NCI-H1092 (cell line): ENCODE measurements around the gene CDHR1.
"Not testable (repeated sequence)": the region's sequence is repeated elsewhere in the genome, so short reads cannot be mapped to it uniquely, and the experiment has no call there.

Experiments
- DNase-seq: peaks from one replicate; lab custom pipeline; 2025; lab: John Stamatoyannopoulos, UW

The CDHR1 gene

GRCh38 chr10:84194424-84195043 is at the start of gene CDHR1:
CDHR1 (plus strand) TSS chr10:84194537; CDS start chr10:84194761, 224 bp downstream.
- peak; percentile 23 for DNase-seq

GRCh38 chr10:84147347-84147746 is 47.0 kb upstream of the CDHR1 start:
- DNase-seq: no peak

DNA sequence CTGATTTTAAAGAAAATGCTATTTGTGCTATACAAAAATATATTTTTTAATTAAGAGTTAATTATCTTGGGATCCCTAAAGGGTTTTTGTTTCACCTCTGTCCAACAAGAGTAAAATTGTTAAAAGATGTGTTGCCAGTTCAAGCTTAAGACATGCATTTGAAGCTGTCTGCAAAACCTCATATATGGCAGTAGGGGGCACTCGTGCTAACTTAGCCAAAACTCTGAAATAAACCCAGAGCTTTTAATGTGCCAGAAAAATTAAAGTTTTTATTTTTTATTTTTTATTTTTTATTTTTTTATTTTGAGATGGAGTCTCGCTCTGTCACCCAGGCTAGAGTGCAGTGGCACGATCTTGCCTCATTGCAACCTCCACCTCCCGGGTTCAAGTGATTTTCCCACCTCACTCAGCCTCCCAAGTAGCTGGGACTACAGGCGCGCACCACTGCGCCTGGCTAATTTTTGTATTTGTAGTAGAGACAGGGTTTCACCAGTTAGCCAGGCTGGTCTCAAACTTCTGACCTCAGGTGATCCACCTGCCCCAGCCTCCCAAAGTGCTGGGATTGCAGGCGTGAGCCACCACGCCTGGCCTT is 46.2 kb upstream of the CDHR1 start:
- DNase-seq: not testable (repeated sequence)

DNA sequence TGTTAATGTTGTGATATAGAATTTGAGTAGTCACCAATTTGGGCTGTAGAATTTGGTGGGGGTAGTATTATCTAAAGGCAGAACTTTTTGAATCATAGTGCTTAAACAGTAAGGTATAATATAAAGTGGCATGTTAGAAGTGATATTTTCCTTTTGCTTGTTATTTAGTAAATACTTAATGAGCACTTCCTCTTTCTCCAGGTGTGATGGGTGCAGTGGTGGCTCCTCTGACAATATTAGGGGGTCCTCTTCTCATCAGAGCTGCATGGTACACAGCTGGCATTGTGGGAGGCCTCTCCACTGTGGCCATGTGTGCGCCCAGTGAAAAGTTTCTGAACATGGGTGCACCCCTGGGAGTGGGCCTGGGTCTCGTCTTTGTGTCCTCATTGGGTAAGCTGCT is 44.5 kb upstream of the CDHR1 start:
- no peak for DNase-seq

DNA sequence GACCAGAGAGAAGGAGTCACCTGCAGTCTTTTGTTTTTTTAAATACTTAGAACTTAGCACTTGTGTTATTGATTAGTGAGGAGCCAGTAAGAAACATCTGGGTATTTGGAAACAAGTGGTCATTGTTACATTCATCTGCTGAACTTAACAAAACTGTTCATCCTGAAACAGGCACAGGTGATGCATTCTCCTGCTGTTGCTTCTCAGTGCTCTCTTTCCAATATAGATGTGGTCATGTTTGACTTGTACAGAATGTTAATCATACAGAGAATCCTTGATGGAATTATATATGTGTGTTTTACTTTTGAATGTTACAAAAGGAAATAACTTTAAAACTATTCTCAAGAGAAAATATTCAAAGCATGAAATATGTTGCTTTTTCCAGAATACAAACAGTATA is 41.6 kb upstream of the CDHR1 start:
- no peak for DNase-seq

- no peak for DNase-seq
These were observed 38.8 kb upstream of the CDHR1 start for GRCh38 chr10:84155521-84155920.

GRCh38 chr10:84156009-84156408 is 38.3 kb upstream of the CDHR1 start:
- DNase-seq: no peak

- no peak for DNase-seq
These were observed 37.6 kb upstream of the CDHR1 start for GRCh38 chr10:84156768-84157167.

- DNase-seq: no peak
These were observed 36.3 kb upstream of the CDHR1 start for GRCh38 chr10:84158061-84158460.

DNA sequence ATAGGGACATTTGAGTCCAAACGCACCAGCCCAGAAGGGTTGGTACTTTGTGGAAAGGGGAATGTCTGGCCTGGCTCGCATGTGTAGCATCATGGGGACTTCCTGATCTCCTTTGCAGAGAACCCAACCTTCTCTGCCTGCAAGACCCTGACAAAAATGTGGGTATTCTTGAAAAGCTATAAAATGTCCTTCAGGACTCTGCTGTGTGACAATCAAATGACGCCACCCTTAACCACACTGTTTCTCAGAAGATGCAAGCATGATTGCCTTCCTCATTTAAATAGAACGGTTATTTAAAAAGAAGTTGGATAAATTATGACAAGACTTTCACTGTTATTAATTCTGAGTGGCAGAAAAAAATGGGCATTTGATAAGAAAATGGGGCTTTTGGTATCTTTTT is 35.8 kb upstream of the CDHR1 start:
- no peak for DNase-seq

DNA sequence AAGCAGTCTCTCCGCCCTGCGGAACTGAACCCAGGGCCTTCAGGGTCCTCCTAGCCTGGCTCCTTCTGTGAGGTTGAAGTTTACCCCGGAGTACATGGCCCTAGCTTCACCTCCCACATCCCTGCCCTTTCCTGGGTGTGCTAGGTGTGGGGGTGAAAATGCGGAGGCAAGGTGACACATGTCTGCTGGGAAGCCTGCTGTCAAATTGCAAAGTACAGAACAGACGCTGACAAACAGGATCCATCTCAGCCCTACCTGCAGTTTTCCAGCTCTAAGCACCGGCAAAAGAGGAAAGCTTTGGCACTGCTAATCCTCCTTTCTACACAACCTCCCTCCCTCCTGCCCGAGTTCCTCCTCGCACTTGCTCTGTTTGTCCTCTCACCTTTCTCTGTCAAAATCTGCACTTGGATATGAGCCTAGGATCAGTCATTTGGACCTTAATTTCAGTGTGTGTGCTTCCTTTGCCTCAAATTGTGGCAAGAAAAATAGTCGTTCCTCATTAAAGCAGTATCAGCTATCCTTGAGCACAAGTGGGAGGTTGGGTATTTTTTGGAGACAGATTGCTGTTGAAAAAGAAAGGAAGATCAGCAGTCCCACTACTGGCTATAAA is 35.2 kb upstream of the CDHR1 start:
- DNase-seq: no peak

GRCh38 chr10:84160663-84161362 is 33.5 kb upstream of the CDHR1 start:
- no peak for DNase-seq

- no peak for DNase-seq
These were observed 30.3 kb upstream of the CDHR1 start for GRCh38 chr10:84163996-84164395.

DNA sequence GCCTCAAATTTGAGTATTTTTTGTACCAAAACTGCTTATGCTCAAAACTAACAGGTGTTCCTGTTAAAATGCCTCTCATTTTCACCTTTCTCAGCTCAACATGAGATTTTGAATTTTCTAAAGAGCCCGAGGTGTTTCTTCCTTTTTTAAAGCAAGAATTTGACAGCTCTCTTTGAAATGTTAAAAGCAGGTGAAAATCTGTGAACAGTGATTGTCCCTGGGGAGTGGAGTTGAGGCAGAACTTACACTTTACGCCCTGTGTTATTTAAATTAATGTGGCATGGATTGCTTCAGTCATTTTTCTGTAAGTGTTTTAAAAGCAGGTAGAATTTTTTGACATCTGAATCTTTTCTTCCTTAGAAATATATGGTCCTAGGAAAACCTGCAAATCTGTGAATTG is 29.9 kb upstream of the CDHR1 start:
- no peak for DNase-seq

DNA sequence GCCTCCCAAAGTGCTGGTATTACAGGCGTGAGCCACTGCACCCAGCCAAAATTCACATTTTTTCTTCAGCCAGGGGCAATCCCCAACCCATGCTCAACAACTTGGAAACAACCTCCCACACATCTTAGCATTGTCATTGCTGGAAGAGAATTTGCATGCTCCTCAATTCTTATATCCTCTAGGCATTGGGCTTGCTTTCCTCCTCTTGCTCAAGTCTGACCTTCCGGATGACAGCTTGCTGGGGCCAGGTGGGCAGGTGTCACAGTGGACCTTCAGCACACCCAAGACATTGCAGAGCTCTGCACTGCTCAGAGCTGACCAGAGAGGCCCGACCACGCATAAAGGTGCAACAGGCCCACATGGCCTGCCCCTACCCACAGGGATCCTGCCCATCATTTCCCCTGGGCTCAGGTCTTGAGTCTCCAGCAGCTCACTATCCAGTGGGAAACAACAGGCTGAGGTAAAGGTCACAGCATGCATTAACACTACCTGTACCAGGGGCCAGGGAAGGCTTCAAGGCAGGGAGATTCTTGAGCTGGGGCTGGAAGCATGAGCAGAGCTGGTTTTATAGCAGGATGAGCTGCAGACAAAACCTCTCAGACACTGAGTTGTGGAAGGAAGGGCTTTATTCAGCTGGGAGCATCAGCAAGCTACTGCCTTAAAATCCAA is 27.6 kb upstream of the CDHR1 start:
- DNase-seq: no peak

DNA sequence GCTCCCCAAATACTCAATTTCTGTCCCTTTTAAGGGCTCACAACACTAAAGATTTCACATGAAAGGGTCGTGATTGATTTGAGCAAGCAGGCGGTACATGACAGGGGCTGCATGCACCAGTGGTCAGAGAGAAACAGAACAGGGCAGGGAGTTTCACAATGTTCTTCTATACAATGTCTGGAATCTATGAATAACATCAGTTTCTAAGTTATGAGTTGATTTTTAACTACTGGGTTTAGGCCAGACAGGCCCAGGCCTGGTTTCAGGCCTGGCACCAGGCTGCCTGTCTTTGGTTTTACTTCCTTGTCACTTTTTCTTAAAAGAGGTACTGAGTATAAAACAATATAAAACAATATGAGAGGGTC is 27.1 kb upstream of the CDHR1 start:
- DNase-seq: not testable (repeated sequence)

DNA sequence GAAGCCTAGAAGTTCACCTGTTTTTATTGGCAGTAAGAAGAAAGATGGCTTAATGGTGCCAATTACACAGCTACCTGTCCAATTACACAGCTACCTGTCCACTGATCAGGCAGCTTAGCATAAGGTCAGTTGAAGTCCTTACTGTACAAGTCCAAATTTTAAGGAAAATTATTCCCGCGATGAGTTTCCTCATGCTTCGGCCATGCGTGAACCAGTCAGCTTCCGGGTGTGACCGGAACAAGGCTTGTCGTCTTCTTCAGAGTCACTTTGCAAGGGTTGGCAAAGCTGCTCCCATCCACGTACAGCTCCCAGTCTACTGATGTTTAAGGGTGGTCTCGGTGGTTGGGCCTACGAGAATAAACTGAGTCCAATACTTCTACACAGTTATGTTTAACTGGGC is 26.0 kb upstream of the CDHR1 start:
- DNase-seq: not testable (repeated sequence)

DNA sequence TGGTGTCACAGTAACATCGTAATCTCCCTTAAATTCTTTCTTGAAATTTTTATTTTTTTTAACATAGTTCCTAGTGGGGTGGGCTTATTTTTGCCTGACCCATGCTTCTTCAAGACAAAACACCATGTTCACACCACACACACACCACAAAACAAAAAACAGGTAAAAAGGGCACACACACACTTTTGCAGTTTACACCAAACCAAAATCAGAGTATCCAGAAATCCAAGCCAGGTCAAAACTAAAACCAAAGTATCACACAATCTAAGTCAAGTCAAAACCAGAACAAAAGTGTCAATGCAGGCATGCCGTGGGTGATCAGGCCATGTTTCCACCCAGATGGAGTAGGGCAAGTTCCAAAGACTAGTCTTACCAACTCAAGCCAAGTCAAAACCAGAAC is 23.1 kb upstream of the CDHR1 start:
- not testable (repeated sequence) for DNase-seq

DNA sequence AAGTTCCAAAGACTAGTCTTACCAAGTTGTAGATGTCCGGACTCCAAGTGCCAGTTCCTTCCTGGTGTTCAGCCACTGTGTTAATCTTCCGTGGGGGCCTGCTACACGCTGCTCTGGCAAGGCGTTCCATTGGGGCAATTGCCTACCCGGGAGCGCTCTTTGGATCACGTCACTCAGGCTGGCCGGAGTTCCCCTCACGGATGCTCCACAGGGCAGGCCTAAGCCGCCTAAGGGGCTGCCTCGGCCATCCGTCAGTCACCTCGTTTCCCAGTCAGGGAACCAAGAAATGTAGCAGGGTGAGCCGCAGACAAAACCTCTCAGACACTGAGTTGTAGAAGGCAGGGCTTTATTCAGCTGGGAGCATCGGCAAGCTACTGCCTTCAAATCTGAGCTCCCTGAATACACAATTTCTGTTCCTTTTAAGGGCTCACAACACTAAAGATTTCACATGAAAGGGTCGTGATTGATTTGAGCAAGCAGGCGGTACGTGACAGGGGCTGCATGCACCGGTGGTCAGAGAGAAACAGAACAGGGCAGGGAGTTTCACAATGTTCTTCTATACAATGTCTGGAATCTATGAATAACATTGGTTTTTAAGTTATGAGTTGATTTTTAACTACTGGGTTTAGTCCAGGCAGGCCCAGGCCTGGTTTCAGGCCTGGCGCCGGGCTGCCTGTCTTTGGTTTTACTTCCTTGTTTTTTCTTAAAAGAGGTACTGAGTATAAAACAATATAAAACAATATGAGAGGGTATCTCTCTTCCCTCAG is 22.5 kb upstream of the CDHR1 start:
- not testable (repeated sequence) for DNase-seq

DNA sequence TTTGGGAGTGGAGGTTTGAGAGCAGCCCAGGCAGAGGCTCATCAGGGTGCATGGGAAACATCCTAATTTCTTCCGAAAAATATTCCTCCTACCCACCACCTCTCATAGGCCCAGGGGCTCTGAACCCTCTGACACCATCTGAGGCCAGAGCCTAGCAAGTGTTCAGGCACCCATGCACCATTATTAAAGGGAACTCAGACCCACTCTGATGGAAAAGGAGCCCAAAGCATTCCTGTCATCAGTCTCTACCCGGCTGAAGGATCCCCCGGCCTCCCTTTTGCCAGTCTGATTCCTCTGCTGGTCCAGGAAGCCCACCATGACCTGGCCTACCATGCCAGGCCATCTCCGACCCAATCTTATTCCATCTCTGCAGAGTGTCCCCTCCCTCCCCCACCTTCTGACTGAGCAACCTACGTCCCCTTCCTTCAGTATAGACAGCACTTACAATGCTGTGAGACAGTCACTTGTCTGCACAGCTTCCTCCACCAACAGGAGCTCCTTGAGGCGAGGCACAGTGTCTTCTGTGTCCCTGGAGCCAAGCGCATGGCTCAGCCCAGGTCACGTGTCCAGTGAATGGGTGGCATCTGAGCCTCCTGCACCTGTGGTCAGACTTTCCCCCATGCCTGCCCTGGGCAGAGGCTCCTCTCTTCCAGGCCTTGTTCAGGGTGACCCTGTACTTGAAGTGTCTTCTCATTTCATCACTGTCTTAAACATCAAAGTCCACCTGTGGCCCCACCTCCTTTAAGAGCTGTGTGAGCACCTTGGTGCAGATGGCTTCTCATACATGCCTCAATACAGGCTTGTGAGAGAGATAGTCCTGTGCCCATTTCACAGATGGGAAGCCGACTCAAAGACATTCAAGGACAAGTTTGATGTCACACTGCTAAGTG is 21.6 kb upstream of the CDHR1 start:
- no peak for DNase-seq

- DNase-seq: no peak
These were observed 20.8 kb upstream of the CDHR1 start, which contains the start of gene GPR15LG for GRCh38 chr10:84173501-84173929. GPR15LG (plus strand) TSS chr10:84173801; CDS start chr10:84173852, 51 bp downstream.
